AG10803 (cell line): ENCODE results near the gene TAF8.

ENCODE experiments used
- DNase-seq: peaks from one replicate; pipeline ENCODE4 v3.0.0; 2010; ENCODE audit warnings: low read depth
- H3K4me3 ChIP-seq: 2 replicates; pipeline ENCODE4 v1.5.1; 2011; ENCODE audit warnings: mild to moderate bottlenecking, low read length, control low read depth
- CTCF ChIP-seq: conservative IDR thresholded peaks from 2 replicates; pipeline ENCODE4 v1.5.1; 2011; ENCODE audit warnings: mild to moderate bottlenecking, low read length, control low read depth, inconsistent platforms

The TAF8 gene

GRCh38 chr6:42047790-42048405, 2.4 kb upstream of the TAF8 start:
- DNase-seq, result no peak
- H3K4me3 ChIP-seq, result peak overlapping the region; percentile 66
- TF ChIP-seq CTCF, result no peak

GRCh38 chr6:42049116-42049809, 1.1 kb upstream of the TAF8 start:
- no peak for DNase-seq
- H3K4me3 ChIP-seq, result peak overlapping the region; percentile 66
- no peak for TF ChIP-seq CTCF

- H3K4me3 ChIP-seq, result peak overlapping the region; percentile 92
- no peak for DNase-seq
- no peak for TF ChIP-seq CTCF
Observed at GRCh38 chr6:42049948-42050296, 402 bp upstream of the TAF8 start.

- TF ChIP-seq CTCF, result no peak
- peak overlapping the region; percentile 92 for H3K4me3 ChIP-seq
- DNase-seq, result no peak
Observed at GRCh38 chr6:42051268-42051653, 937 bp downstream of the TAF8 start.

- no peak overlapping the region for H3K4me3 ChIP-seq
- no peak for DNase-seq
- no peak for TF ChIP-seq CTCF
Observed at GRCh38 chr6:42053601-42054000, 3.3 kb downstream of the TAF8 start.

- no peak overlapping the region for H3K4me3 ChIP-seq
- no peak for TF ChIP-seq CTCF
- DNase-seq, result no peak
Observed at GRCh38 chr6:42059743-42060142, 9.4 kb downstream of the TAF8 start.

- H3K4me3 ChIP-seq, result no peak overlapping the region
- no peak for DNase-seq
- TF ChIP-seq CTCF, result no peak
Observed at GRCh38 chr6:42066156-42066675, 15.9 kb downstream of the TAF8 start.
